Hematopoietic multipotent progenitor cell treated with erythropoietin and hydrocortisone succinate and interleukin-3 and kit ligand, for 17 days (in vitro differentiated cells): ENCODE measurements around the gene SMIM14.

Experiments used
- DNase-seq: peaks from one replicate; pipeline ENCODE4 v3.0.0-alpha.2; 2015; ENCODE audit warnings: low spot score

Gene SMIM14

GRCh38 chr4:39498727-39499020, 140.0 kb downstream of the SMIM14 start:
- DNase-seq: no peak

GRCh38 chr4:39497909-39498726, 140.5 kb downstream of the SMIM14 start:
- peak; percentile 31 for DNase-seq
